GM10266 (cell line): ENCODE data around the gene CACNB2.

Experiments
- DNase-seq: peaks from one replicate; pipeline ENCODE4 v3.0.0; 2012; ENCODE audit errors: extremely low spot score
- CTCF ChIP-seq: IDR thresholded peaks from 2 replicates; pipeline ENCODE4 v1.5.1; 2012; ENCODE audit warnings: mild to moderate bottlenecking, low read depth; ENCODE audit not compliant: control insufficient read depth, insufficient read depth; ENCODE audit errors: missing control alignments

CACNB2 gene

GRCh38 chr10:18268005-18268404 lies 127.8 kb downstream of the CACNB2 start:
- no peak for TF ChIP-seq CTCF
- no peak for DNase-seq

GRCh38 chr10:18271491-18271890 lies 131.3 kb downstream of the CACNB2 start:
- no peak for TF ChIP-seq CTCF
- no peak for DNase-seq

GRCh38 chr10:18273039-18273438 lies 132.8 kb downstream of the CACNB2 start:
- DNase-seq = no peak
- TF ChIP-seq CTCF = no peak

- DNase-seq = no peak
- TF ChIP-seq CTCF = no peak
These were observed 138.0 kb downstream of the CACNB2 start for GRCh38 chr10:18278181-18278580.

GRCh38 chr10:18279173-18279572 lies 138.9 kb downstream of the CACNB2 start:
- DNase-seq = no peak
- TF ChIP-seq CTCF = no peak

- DNase-seq = no peak
- no peak for TF ChIP-seq CTCF
These were observed 141.9 kb downstream of the CACNB2 start for GRCh38 chr10:18282094-18282493.

GRCh38 chr10:18290651-18291313 lies 150.6 kb downstream of the CACNB2 start:
- no peak for TF ChIP-seq CTCF
- no peak for DNase-seq
